Choroid plexus epithelial cell (primary cell): ENCODE results near the gene LCN2.

Source experiments
- DNase-seq: peaks from one replicate; pipeline ENCODE4 v3.0.0-alpha.2; 2010; ENCODE audit warnings: low read depth
- H3K4me3 ChIP-seq: 2 replicates; pipeline ENCODE4 v1.5.1; 2011; ENCODE audit warnings: low read depth, mild to moderate bottlenecking, control low read depth, low read length, moderate library complexity
- CTCF ChIP-seq: conservative IDR thresholded peaks from 2 replicates; pipeline ENCODE4 v1.5.1; 2011; ENCODE audit warnings: low read depth, mild to moderate bottlenecking, control low read depth, inconsistent platforms, low read length, moderate library complexity

The LCN2 gene

GRCh38 chr9:128102861-128103588 is 46.2 kb upstream of the LCN2 start:
- no peak for TF ChIP-seq CTCF
- no peak for DNase-seq
- H3K4me3 ChIP-seq = no peak overlapping the region

- H3K4me3 ChIP-seq = no peak overlapping the region
- no peak for DNase-seq
- peak; percentile 43 for TF ChIP-seq CTCF
These were observed 45.7 kb upstream of the LCN2 start for GRCh38 chr9:128103589-128103962.

- H3K4me3 ChIP-seq = no peak overlapping the region
- TF ChIP-seq CTCF = no peak
- no peak for DNase-seq
These were observed 45.1 kb upstream of the LCN2 start for GRCh38 chr9:128104171-128104618.

GRCh38 chr9:128105538-128106175 is 43.6 kb upstream of the LCN2 start:
- no peak overlapping the region for H3K4me3 ChIP-seq
- DNase-seq = no peak
- TF ChIP-seq CTCF = no peak

GRCh38 chr9:128106181-128106939 is 42.9 kb upstream of the LCN2 start:
- no peak for TF ChIP-seq CTCF
- DNase-seq = no peak
- no peak overlapping the region for H3K4me3 ChIP-seq

- TF ChIP-seq CTCF = no peak
- DNase-seq = no peak
- no peak overlapping the region for H3K4me3 ChIP-seq
These were observed 42.2 kb upstream of the LCN2 start for GRCh38 chr9:128106940-128107467.
